ENCODE results near the gene KRTAP10-12.

KRTAP10-12 gene

DNA sequence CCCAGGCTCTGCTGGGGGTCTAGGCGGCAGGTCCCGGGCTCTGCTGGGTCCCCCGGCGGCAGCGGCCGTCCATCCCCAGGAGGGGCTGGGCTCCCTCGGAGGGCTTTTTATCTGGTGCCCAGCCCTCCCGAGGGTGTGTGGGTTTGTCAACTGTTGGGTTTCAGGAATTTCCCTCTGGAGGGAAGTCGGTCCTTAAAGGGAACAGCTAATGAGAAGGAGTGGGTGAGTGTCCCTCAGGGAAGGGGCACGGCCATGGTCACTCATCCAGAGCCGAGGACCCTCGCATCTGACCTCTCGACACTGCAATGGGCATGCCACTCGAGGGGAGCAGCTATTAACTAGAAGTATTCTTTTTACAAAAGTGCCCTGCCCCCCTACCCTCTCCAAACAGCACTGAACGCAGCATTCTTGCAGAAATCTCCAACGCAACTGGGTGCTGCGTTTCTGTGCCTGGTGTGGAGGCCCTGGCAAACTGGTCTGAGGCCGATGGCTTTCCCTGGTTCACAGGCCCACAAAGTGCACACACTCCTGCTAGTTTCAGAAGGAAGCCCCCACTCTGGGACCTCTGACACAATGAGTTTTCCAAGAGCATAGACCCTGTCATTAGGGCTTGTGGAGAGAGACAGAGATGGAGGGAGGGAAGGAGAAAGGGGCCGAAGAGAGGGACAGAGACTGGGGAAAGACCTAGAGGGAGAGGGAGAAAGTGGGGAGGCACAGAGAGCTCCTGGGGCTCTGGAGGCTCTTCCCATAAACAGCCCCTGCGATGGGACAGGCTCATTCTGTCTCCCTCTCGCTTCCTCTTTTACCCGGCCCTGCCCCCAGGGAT lies 15.4 kb downstream of the KRTAP10-12 start:
- no peak for DNase-seq (ENCODE audit: low spot score)

DNA sequence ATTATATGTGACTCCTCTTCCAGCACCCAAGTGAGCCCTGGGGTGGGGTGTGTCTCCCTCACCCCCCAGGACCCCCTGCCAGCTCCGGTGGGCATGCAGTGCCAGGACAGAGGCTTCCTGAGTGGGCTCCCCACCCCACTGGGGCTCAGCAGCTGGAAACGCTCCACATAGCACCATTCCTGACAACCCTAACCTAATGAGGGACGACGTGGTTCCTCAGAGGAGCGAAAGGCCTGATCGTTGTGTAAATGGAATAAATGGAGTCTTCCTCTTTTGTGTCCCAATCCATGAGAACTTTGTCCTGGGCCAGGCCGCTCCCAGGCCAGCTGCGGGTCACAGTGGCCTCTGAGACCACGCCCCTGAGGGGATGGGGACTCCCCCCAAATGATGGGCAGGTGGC lies 16.2 kb downstream of the KRTAP10-12 start:
- no peak for DNase-seq (ENCODE audit: low spot score)

DNA sequence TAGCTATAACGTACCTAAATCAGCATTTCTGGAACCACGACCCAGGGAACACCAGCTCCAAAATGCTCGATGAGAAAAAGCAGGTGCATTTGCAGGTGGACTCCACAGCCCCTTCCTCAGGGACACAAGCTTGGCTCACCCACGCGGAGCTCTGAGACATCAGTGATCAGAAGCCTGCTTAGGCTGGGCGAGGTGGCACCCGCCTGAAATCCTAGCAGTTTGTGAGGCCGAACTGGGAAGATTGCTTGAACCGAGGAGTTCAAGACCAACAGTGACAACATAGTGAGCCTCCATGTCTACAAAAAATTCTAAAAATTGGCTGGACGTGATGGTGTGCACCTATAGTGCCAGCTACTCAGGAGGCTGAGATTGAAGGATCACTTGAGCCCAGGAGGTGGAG lies 16.9 kb downstream of the KRTAP10-12 start:
- no peak for DNase-seq (ENCODE audit: low spot score)

GRCh38 chr21:44714905-44715304 lies 17.9 kb downstream of the KRTAP10-12 start:
- DNase-seq (ENCODE audit: low spot score) = no peak

GRCh38 chr21:44716984-44717383 lies 20.0 kb downstream of the KRTAP10-12 start:
- no peak for DNase-seq (ENCODE audit: low spot score)

GRCh38 chr21:44718093-44718492 lies 21.1 kb downstream of the KRTAP10-12 start:
- DNase-seq (ENCODE audit: low spot score) = no peak

- no peak for DNase-seq (ENCODE audit: low spot score)
Observed at GRCh38 chr21:44718571-44718970, 21.6 kb downstream of the KRTAP10-12 start.

GRCh38 chr21:44720170-44720569 lies 23.2 kb downstream of the KRTAP10-12 start:
- DNase-seq (ENCODE audit: low spot score) = no peak

GRCh38 chr21:44722731-44723130 lies 25.8 kb downstream of the KRTAP10-12 start:
- no peak for DNase-seq (ENCODE audit: low spot score)

DNA sequence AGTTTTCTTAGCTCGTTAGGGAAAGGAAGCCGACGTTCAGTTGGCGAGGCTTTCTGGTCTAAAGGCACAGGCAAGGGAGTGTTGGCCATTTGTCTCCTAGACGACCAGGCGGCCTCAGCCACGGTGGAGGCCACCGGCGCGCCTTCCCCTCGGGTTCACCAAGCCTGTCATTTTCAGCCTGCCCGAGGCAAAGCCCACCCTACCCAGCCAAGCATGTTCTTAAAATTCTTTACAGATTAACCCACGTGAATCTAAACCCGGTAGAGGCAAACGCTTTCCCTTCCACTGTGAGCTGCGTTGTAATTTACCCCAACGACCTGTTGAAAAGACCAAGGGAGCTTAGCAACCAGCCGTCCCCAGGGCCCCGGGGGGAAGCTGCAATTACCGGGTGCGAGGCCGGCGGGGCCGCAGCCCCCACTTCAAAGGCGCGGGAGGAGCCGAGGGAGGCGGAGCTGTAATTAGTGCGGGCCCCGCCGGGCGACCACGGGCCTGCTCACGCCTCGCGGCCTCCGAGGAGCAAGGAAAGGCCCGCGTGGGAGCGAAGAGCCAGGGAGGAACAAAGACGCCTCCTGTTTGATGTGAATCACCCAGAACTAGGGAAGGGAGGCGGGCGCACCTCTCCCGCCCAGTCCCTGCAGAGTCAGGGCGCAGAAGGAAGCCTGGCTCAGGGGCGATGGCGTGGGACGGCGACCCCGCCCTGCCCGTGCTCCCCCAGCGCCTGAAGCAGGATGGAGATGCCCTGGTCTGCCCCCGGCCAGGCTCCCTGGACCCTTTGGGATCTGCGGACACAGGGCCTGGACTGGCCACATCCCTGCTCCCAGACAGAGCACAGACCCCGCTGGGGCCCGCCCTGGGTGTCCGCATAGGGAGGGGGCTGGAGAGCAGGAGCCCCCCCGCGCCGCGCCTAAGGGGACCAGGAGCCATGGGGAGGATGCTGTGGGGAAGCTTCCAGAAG lies 26.5 kb downstream of the KRTAP10-12 start:
- no peak for DNase-seq (ENCODE audit: low spot score)

DNA sequence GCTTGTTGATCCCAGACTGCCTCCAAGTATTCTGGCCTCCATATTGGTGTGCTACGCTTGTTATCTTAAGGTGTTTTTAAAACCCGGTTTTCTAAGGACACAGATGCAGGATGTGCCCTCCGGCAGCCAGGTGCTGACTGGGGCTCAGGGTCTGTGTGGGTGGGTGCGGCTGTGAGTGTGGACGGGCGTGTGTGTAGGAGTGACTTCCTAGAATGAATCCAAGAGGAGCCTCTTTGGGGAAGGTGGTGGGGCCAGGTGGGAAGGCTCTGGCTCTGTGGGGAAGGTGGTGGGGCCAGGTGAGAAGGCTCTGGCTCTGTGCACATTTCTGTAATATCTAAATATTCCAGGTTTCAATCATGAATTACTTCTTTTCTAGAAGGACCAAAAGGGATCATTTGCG lies 27.2 kb downstream of the KRTAP10-12 start:
- DNase-seq (ENCODE audit: low spot score) = no peak

DNA sequence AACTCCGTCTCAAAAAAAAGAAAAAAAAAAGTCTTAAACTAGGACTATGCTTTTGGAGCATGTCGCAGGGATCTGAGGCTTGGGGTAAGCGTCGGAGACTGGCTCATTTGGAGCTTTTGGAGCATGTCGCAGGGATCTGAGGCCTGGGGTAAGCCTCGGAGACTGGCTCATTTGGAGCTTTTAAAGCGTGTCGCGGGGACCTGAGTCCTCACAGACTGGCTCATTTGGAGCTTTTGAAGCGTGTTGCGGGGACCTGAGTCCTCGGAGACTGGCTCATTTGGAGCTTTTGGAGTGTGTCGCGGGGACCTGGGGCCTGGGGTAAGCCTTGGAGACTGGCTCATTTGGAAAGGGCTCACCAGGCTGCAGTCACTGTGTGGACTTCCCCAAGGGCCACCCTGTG lies 28.0 kb downstream of the KRTAP10-12 start:
- no peak for DNase-seq (ENCODE audit: low spot score)

DNA sequence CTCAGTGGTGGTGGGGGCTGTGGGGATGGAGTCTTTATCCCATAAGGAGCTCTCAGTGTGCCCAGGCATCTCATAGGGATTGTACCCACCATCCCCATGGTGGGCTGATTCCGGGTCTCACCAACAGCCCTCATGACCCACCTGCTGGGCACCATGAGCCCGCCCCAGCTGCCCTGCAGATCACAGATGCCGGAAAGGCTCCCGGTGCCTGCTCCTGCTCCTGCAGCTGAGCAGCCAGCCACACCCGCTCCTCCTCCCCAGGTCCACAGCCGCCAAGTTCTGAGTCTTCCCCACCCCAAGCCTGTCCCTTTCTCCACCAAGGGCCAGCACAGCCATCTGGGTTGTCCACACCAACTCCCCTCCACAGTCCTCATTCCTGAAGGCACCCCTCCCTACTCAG lies 29.9 kb downstream of the KRTAP10-12 start:
- DNase-seq (ENCODE audit: low spot score) = no peak

DNA sequence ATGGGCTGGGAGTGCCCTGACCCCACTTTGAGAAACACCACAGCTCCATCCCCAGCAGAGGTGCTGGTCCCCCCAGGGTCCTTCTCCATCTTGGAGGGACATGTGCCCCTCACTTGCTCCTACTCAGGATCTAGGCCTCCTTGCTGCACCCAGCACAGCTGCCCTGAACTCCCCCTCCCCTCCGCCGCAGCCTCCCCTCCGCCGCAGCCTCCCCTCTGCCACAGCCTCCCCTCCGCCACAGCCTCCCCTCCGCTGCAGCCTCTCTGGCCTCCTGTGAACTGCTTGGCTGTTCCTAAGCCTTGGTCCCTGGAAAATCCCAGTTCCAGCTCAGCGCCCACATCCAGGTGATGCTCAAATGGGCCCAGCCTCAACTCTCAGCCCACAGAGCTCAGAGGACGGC lies 30.3 kb downstream of the KRTAP10-12 start:
- DNase-seq (ENCODE audit: low spot score) = no peak

- no peak for DNase-seq (ENCODE audit: low spot score)
Observed at GRCh38 chr21:44727757-44728156, 30.8 kb downstream of the KRTAP10-12 start.

- no peak for DNase-seq (ENCODE audit: low spot score)
Observed at GRCh38 chr21:44728716-44729115, 31.7 kb downstream of the KRTAP10-12 start.

GRCh38 chr21:44729336-44730027 lies 32.5 kb downstream of the KRTAP10-12 start:
- no peak for DNase-seq (ENCODE audit: low spot score)

GRCh38 chr21:44730028-44730395 lies 33.0 kb downstream of the KRTAP10-12 start:
- DNase-seq (ENCODE audit: low spot score) = no peak

GRCh38 chr21:44730951-44731579 lies 34.1 kb downstream of the KRTAP10-12 start:
- DNase-seq (ENCODE audit: low spot score) = no peak

DNA sequence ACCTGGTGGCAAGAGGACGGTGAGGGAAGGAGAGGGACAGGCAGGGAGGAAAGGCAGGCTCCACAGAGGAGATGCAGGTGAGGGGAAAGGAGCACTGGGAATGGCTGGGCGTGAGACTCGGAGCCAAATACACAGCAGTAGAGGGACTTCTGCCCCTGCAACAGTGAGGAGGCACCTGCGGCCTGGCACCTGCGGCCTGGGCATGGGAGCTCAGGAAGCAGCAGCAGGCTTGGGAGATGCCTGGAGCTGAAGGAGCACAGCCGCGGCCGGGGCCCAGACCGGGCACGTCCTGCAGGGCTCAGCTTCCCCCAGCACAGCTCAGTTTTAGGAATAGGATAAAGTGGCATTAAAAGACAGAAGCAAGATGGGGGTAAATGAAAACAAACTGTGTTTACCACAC lies 35.3 kb downstream of the KRTAP10-12 start:
- DNase-seq (ENCODE audit: low spot score) = no peak

GRCh38 chr21:44732956-44733355 lies 36.0 kb downstream of the KRTAP10-12 start:
- no peak for DNase-seq (ENCODE audit: low spot score)

Measured in hepatic stellate cell (primary cell).